ENCODE data around the gene CPNE5.
"Not testable (repeated sequence)": the region's sequence is repeated elsewhere in the genome, so short reads cannot be mapped to it uniquely, and the experiment has no call there.

Gene CPNE5

DNA sequence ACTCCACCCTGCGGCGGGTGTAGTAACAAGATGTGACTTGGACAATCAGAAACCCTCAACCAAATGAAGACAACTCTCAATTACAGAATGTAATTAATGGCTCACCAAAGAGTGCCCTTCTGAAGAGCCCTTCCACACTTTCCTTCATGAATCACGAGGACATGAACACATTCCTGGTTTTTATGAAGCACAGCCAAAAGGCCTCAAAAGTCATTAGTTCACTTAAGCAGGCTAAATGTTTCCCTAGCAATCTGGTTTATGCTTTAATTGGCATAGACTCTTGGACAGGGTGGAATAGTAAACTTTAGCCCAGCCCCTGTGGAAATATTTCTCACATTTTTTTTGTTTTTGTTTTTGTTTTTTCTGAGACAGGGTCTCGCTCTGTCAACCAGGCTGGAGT lies 20.5 kb downstream of the CPNE5 start:
- Histone ChIP-seq H3K9ac (ENCODE audit: low read depth, low read length) (no peak overlapping the region), H3K27me3 (ENCODE audit: control insufficient read depth, insufficient read depth, low read length) (peaks cover 6% of the 10 kb centered on the region), H3K36me3 (ENCODE audit: insufficient read depth, low read length) (no peaks in the 10 kb centered on the region), H3K4me1 (ENCODE audit: control insufficient read depth, insufficient read depth, low read length) (peaks cover 10% of the 10 kb centered on the region), H3K9me3 (replicated peaks; ENCODE audit: low read length) (no peaks in the 10 kb centered on the region), H3K4me2 (ENCODE audit: low read length) (no peak overlapping the region), H3K4me3 (ENCODE audit: low read length) (no peak overlapping the region)

DNA sequence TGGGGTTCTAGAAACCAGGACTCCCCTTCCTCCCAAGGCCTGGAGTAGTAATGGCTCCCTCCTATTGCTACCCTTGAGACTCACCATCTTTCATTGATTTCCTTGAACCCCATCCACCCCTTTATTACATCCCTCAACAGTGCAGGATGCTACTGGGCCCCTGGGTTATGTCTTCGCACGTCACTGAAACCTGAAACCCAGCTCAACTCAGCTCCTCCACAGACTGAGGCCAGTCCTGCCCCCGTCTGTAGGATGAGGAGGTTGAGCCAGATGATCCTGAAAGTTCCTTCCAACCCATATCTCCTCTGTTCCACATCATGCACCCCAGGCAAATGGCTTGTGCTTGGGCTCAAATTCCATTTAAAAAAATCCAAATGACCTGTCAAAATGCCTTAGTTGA lies 21.4 kb downstream of the CPNE5 start:
- Histone ChIP-seq H3K9ac (ENCODE audit: low read depth, low read length) (no peak overlapping the region), H3K36me3 (ENCODE audit: insufficient read depth, low read length) (no peaks in the 10 kb centered on the region), H3K4me2 (ENCODE audit: low read length) (no peak overlapping the region), H3K27me3 (ENCODE audit: control insufficient read depth, insufficient read depth, low read length) (peaks cover 4% of the 10 kb centered on the region), H3K4me3 (ENCODE audit: low read length) (no peak overlapping the region), H3K4me1 (ENCODE audit: control insufficient read depth, insufficient read depth, low read length) (peaks cover 10% of the 10 kb centered on the region), H3K9me3 (replicated peaks; ENCODE audit: low read length) (no peaks in the 10 kb centered on the region)

DNA sequence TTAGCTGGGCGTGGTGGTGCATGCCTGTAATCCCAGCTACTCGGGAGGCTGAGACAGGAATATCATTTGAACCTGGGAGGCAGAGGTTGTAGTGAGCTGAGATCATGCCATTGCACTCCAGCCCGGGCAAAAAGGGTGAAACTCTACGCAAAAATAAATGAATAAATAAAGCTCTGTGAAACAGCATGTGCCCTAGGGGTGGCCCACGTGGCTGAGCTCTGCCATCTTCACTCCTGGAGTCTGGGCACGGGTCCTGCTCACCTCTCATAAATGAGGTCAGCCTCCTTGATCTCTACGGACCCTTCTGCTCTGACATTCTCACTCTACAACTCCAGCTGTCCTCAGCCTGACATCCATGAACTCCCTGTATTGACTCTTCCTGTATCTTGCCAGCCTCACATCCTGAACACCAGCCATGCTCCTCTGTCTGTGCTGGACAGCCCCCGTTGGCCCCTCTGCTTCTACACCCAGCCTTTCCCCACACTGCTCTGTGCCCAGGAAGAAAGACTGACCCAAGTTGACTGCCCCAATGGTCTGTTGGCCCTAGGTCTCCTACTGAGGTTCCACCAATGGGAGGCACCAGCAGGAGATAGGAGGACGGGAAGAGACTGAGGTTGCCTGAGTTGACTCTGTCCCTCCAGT lies 21.9 kb downstream of the CPNE5 start:
- Histone ChIP-seq H3K4me3 (ENCODE audit: low read length) (no peak overlapping the region), H3K9me3 (replicated peaks; ENCODE audit: low read length) (no peaks in the 10 kb centered on the region), H3K4me2 (ENCODE audit: low read length) (no peak overlapping the region), H3K9ac (ENCODE audit: low read depth, low read length) (no peak overlapping the region), H3K36me3 (ENCODE audit: insufficient read depth, low read length) (no peaks in the 10 kb centered on the region), H3K27me3 (ENCODE audit: control insufficient read depth, insufficient read depth, low read length) (peaks cover 4% of the 10 kb centered on the region), H3K4me1 (ENCODE audit: control insufficient read depth, insufficient read depth, low read length) (peaks cover 10% of the 10 kb centered on the region)

DNA sequence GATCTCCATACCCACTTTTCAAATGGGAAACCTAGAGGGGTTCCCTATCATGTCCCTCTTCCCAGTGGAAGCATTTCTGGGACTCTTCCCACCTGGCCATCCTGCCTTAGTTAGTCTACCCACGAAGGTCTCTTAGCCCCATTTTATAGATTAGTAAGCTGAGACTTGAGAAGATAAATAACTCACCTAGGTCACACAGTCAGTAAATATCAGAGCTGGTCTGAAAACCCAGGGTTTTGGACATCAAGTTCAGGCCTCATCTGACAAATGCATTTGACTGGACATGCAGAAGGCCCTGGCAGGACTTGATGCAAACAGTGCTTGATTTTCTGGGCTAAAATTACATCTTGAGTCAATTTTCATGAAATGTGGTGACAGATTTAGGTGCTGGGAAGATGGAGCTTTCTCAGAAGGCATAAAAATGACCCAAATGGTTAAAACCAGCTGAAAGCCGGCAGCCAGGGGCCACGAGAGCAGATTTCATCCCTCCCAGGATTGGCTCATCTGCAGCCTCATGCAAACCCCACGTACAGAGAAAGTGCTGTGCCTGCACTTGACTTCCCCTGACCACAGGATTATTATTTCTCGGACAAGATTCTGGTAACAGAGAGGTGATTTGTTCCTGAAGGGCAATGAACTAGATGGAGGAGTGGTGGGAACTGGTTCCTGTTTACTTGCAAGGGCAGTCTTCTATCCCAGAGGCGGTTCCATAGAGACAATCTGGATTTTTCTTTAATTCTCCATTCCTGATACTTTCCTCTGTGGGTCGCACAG lies 23.1 kb downstream of the CPNE5 start:
- peaks cover 7% of the 10 kb centered on the region for H3K4me1 ChIP-seq (ENCODE audit: control insufficient read depth, insufficient read depth, low read length)
- peaks cover 4% of the 10 kb centered on the region for H3K27me3 ChIP-seq (ENCODE audit: control insufficient read depth, insufficient read depth, low read length)
- H3K4me3 ChIP-seq (ENCODE audit: low read length): no peak overlapping the region
- H3K36me3 ChIP-seq (ENCODE audit: insufficient read depth, low read length): no peaks in the 10 kb centered on the region
- H3K9ac ChIP-seq (ENCODE audit: low read depth, low read length): no peak overlapping the region
- no peaks in the 10 kb centered on the region for H3K9me3 ChIP-seq (replicated peaks; ENCODE audit: low read length)
- no peak overlapping the region for H3K4me2 ChIP-seq (ENCODE audit: low read length)

DNA sequence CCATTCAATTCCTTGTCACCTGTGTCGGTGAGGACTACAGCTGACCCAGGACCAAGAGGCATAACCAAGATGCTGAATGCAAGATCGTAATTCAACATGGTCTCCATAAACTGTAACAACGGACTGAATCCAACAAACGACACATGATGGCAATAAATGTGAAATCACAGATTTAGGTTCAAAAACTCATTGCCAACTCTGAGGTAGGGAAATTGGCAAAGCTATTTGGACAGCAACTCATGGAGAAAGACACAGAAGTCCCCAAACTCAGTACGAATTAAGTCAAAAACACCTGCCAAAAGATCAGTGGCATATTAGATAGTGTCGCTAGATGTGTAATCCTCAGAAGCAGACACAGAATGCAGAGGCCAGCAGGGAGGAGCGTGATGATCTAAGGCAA lies 25.0 kb downstream of the CPNE5 start:
- Histone ChIP-seq H3K4me2 (ENCODE audit: low read length) (no peak overlapping the region), H3K9ac (ENCODE audit: low read depth, low read length) (no peak overlapping the region), H3K4me3 (ENCODE audit: low read length) (no peak overlapping the region), H3K9me3 (replicated peaks; ENCODE audit: low read length) (no peaks in the 10 kb centered on the region), H3K36me3 (ENCODE audit: insufficient read depth, low read length) (no peaks in the 10 kb centered on the region), H3K27me3 (ENCODE audit: control insufficient read depth, insufficient read depth, low read length) (peaks cover 7% of the 10 kb centered on the region), H3K4me1 (ENCODE audit: control insufficient read depth, insufficient read depth, low read length) (no peaks in the 10 kb centered on the region)

DNA sequence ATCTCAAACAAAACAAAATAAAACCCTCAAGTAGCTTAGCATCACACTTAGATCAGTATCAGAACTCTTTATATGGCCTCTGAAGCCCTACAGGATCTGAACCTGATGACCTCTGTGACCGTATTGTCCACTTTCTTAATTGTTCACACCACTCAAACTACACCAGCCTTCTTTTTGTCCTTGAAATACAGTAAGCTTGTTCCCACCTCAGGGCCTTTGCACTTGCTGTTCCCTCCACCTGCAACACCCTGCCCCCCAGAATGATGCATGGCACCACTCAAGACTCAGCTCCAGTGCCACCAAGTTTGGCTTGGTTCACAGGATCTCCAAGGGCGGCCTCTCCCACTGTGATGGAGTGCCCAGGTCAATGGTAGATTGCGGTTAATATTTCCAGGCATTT lies 25.7 kb downstream of the CPNE5 start:
- no peak overlapping the region for H3K9ac ChIP-seq (ENCODE audit: low read depth, low read length)
- no peaks in the 10 kb centered on the region for H3K4me1 ChIP-seq (ENCODE audit: control insufficient read depth, insufficient read depth, low read length)
- peaks cover 13% of the 10 kb centered on the region for H3K27me3 ChIP-seq (ENCODE audit: control insufficient read depth, insufficient read depth, low read length)
- no peak overlapping the region for H3K4me3 ChIP-seq (ENCODE audit: low read length)
- no peaks in the 10 kb centered on the region for H3K9me3 ChIP-seq (replicated peaks; ENCODE audit: low read length)
- H3K36me3 ChIP-seq (ENCODE audit: insufficient read depth, low read length): no peaks in the 10 kb centered on the region
- H3K4me2 ChIP-seq (ENCODE audit: low read length): no peak overlapping the region

DNA sequence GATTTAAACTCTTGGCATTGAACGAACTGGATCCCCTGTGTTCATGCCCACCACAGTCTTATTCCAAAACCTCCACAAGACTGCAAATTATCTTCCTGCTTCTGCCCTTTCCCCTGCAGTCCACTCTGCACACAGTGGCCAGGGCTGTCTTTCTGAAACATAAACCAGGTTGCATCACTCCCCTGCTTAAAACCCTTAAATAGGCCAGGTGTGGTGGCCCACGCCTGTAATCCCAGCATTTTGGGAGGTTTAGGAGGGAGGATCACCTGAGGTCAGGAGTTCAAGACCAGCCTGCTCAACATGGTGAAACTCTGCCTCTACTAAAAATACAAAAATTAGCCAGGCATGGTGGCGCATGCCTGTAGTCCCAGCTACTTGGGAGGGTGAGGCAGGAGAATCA lies 26.2 kb downstream of the CPNE5 start:
- H3K9me3 ChIP-seq (replicated peaks; ENCODE audit: low read length); H3K9ac ChIP-seq (ENCODE audit: low read depth, low read length); H3K36me3 ChIP-seq (ENCODE audit: insufficient read depth, low read length); H3K4me1 ChIP-seq (ENCODE audit: control insufficient read depth, insufficient read depth, low read length); H3K4me3 ChIP-seq (ENCODE audit: low read length); H3K4me2 ChIP-seq (ENCODE audit: low read length): not testable (repeated sequence)
- H3K27me3 ChIP-seq (ENCODE audit: control insufficient read depth, insufficient read depth, low read length): peaks cover 14% of the 10 kb centered on the region

DNA sequence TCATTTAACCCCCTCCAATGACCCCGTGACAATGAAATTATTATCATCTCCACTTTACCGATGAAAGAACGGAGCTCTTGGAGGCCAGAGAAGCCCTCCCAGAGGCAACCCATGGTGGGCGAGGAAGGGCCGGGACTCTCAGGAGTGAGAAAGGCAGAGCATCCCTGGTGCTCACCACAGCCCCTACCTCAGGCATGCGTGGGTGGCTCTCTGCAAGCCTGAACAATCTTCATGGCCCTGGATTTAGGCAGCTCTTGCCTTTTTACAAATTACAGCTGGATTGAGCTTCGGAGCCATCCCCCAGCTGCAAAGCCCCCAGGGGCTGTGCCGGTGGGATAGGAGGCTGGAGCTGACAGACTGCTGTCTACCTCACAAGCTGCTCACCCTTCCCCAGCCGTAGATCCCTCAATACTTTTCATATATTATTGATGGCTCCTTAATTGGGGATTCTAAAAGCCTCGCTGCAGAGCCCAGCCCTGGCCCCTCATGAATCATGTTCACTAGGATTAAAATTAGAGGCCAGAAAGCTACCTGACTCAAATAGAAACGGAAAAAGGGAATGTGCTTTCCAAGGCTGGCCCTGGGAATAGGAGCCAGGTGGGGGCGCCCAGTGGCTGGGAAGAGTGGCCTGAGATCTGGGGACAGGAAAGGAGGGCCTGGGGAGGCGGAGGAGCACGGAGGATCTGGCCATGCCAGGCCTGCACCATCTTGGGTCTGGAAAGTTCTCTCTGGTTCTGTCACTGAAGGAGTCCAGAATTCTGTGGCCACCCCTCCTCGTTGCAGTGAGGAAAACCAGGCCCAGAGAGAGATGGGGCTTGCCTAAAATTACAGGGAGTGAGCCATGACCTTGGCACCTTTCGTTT lies 29.1 kb downstream of the CPNE5 start:
- Histone ChIP-seq H3K4me3 (ENCODE audit: low read length) (no peak overlapping the region), H3K27me3 (ENCODE audit: control insufficient read depth, insufficient read depth, low read length) (peaks cover 29% of the 10 kb centered on the region), H3K4me1 (ENCODE audit: control insufficient read depth, insufficient read depth, low read length) (no peaks in the 10 kb centered on the region), H3K4me2 (ENCODE audit: low read length) (no peak overlapping the region), H3K9me3 (replicated peaks; ENCODE audit: low read length) (no peaks in the 10 kb centered on the region), H3K9ac (ENCODE audit: low read depth, low read length) (no peak overlapping the region), H3K36me3 (ENCODE audit: insufficient read depth, low read length) (no peaks in the 10 kb centered on the region)

DNA sequence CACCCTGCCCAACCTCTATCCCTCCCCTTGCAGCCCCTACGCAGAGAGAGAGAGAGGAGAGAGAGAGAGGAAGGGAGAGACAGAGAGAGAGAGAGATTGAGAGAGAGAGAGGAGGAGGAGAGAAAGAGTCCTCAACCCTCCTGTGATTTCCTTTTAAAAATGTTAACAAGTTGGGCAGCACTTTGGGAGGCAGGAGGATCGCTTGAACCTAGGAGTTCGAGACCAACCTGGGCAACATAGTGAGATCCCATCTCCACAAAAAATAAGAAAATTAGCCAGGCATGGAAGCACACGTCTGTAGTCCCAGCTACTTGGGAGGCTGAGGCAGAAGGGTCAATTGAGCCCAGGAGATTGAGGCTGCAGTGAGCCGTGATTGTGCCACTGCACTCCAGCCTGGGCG lies 30.1 kb downstream of the CPNE5 start:
- Histone ChIP-seq H3K4me2 (ENCODE audit: low read length) (no peak overlapping the region), H3K27me3 (ENCODE audit: control insufficient read depth, insufficient read depth, low read length) (peaks cover 38% of the 10 kb centered on the region), H3K9me3 (replicated peaks; ENCODE audit: low read length) (no peaks in the 10 kb centered on the region), H3K4me3 (ENCODE audit: low read length) (no peak overlapping the region), H3K36me3 (ENCODE audit: insufficient read depth, low read length) (no peaks in the 10 kb centered on the region), H3K9ac (ENCODE audit: low read depth, low read length) (no peak overlapping the region), H3K4me1 (ENCODE audit: control insufficient read depth, insufficient read depth, low read length) (no peaks in the 10 kb centered on the region)

DNA sequence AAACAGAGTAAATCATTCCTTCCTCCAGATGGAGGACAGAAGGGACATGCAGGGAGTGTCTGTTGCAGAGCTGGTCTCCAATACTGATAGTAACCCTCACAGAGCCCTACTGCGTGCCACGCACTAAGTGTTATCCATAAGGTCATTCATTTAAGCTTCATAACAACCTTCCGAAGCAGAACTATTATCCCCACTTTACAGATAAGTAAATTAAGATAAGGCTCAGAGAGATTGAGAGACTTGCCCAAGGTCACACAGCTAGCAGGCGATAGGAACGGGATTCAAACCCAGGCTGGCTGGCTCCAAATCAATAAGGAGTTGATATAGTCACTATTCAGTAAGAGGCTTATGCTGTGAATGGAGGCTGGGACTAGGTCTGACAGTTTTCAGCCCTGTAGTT lies 30.6 kb downstream of the CPNE5 start:
- no peak overlapping the region for H3K9ac ChIP-seq (ENCODE audit: low read depth, low read length)
- H3K36me3 ChIP-seq (ENCODE audit: insufficient read depth, low read length): no peaks in the 10 kb centered on the region
- H3K9me3 ChIP-seq (replicated peaks; ENCODE audit: low read length): no peaks in the 10 kb centered on the region
- no peak overlapping the region for H3K4me2 ChIP-seq (ENCODE audit: low read length)
- H3K27me3 ChIP-seq (ENCODE audit: control insufficient read depth, insufficient read depth, low read length): peaks cover 42% of the 10 kb centered on the region
- no peak overlapping the region for H3K4me3 ChIP-seq (ENCODE audit: low read length)
- H3K4me1 ChIP-seq (ENCODE audit: control insufficient read depth, insufficient read depth, low read length): no peaks in the 10 kb centered on the region

DNA sequence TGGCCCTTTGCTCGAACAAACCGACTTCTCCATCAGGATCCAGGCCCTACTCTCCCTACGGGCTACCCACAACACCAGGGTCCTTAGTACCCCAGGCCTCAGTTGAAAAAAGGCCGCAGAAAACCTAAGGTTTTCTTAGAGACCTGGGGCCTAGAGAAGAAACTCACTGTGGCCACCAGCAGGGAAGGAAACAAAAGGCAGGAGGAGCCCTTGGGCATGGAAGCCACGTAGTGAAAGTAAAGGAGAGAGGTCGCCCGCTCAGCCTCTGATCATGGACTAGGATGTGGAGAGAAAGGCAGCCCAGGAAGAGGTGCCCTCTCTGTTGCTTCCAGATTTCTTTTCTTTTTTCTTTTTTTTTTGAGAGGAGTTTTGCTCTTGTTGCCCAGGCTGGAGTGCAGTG lies 31.5 kb downstream of the CPNE5 start:
- Histone ChIP-seq H3K27me3 (ENCODE audit: control insufficient read depth, insufficient read depth, low read length) (peaks cover 42% of the 10 kb centered on the region), H3K4me2 (ENCODE audit: low read length) (no peak overlapping the region), H3K9me3 (replicated peaks; ENCODE audit: low read length) (no peaks in the 10 kb centered on the region), H3K4me1 (ENCODE audit: control insufficient read depth, insufficient read depth, low read length) (no peaks in the 10 kb centered on the region), H3K36me3 (ENCODE audit: insufficient read depth, low read length) (no peaks in the 10 kb centered on the region), H3K9ac (ENCODE audit: low read depth, low read length) (no peak overlapping the region), H3K4me3 (ENCODE audit: low read length) (no peak overlapping the region)
